SK-N-MC (cell line): ENCODE measurements around the gene SLC35E4.

Experiments used
- EZH2 ChIP-seq: fragments of 200-600 bp; sonication (generic); IDR thresholded peaks from one replicate; pipeline ENCODE4 v1.6.1; 2017; ENCODE audit warnings: antibody characterized with exemption
- FOXP2 ChIP-seq: optimal IDR thresholded peaks from 2 replicates; pipeline ENCODE3; 2011; ENCODE audit warnings: mild to moderate bottlenecking, moderate library complexity; ENCODE audit not compliant: insufficient read depth; ENCODE audit errors: extremely low read length, control extremely low read depth
- POLR2AphosphoS5 ChIP-seq: IDR thresholded peaks from 2 replicates; pipeline ENCODE4 v1.6.1; 2012; ENCODE audit warnings: mild to moderate bottlenecking, low read depth, low read length, borderline replicate concordance

DNA sequence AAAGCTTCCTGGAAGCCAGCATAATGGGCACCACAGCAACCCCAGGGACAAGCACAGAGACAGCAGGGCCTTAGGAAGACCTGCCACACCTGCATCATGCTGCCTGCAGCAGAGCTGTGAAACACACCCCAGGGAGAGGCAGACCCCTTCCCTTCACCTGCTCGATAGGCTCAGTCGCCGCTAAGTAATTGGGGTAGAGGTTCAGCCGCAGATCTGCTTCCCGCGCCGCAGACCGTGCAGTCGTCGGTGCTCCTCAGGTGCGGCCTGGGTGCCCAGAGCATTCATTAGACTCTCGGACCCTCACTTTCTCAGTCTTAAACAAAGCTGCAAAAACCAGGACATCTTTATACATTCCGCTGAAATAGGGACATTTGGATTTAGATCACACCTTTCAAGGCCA lies 29.2 kb downstream of the SLC35E4 start:
- no peak for TF ChIP-seq EZH2
- no peak for TF ChIP-seq POLR2AphosphoS5
- no peak for TF ChIP-seq FOXP2
